Measurements from ENCODE around the gene MEGF6. TPM values are rescaled to one million over a fixed set of nuclear protein-coding genes. Genes with fewer than 3 reads are reported as not detected.
"Not testable (repeated sequence)": the region's sequence is repeated elsewhere in the genome, so short reads cannot be mapped to it uniquely, and the experiment has no call there.

The MEGF6 gene
- total RNA-seq, 1 donor from 2014 or later, result 7.0 TPM

DNA sequence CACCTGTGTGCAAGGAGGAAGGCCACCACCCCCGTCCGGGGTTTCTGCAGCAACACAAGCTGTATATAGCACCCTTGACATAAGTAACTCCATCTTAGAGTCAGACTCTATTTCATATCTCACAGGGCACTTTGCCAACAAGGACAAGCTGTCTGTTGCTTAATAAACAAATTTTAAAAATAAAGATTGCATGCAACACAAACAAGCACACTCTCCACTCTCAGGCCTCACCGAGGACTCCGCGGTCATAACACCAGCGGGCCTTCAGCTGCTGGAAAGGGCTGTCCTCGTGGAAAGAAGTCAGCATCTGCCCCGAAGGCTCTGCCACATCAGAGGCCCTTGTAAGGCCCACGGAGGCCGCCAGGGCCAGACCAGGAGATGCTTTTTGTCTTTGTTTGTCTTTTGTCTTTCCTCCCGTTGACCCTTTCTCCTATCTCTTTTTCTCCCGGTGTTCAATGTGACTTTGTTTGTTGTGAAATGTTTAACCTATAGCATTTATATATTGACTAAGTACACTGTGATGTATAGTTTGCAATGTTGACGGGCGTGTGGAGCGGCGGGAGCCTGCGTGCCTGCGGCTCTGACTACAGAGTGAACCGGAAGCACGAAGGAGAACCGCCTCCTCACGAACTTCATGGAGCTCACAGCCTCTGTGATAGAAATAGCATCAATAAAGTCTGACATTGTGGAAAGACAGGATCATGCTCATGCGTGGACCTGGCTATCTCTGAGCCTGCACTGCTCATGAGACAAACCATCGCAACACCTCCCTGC, 24.1 kb downstream of the MEGF6 start:
- no peak for DNase-seq (ENCODE audit: missing footprints)
- intact Hi-C loops (cut with DNase I), result no loop called here
- no peak for ATAC-seq

GRCh38 chr1:3585940-3586568, 25.3 kb downstream of the MEGF6 start:
- intact Hi-C loops (cut with DNase I), result no loop called here
- DNase-seq (ENCODE audit: missing footprints) (no peak), ATAC-seq (no peak)

- intact Hi-C loops (cut with DNase I); DNase-seq (ENCODE audit: missing footprints); ATAC-seq: not testable (repeated sequence)
Measured at GRCh38 chr1:3585353-3585868, 25.9 kb downstream of the MEGF6 start.

- DNase-seq (ENCODE audit: missing footprints) (no peak), ATAC-seq (no peak)
- intact Hi-C loops (cut with DNase I), result no loop called here
Measured at GRCh38 chr1:3584915-3585314, 26.4 kb downstream of the MEGF6 start.

DNA sequence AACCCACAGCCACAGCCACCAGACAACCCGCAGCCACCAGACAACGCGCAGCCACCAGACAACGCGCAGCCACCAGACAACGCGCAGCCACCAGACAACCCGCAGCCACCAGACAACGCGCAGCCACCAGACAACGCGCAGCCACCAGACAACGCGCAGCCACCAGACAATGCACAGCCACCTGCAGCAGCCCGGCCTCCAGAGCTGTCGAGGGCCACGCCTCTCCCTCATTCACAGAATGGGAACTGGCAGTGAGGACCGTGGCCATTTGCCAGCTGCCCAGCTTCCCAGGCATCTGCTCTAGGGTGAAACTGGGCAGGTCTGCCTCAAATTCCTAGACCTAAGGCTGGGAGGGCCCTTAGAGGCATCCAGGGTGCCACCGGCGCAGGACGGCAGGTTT, 27.6 kb downstream of the MEGF6 start:
- intact Hi-C loops (cut with DNase I); DNase-seq (ENCODE audit: missing footprints): not testable (repeated sequence)
- ATAC-seq, result peak; percentile 19

GRCh38 chr1:3581296-3582036, 29.8 kb downstream of the MEGF6 start:
- intact Hi-C loops (cut with DNase I), result no loop called here

GRCh38 chr1:3580231-3580630, 31.1 kb downstream of the MEGF6 start:
- ATAC-seq (no peak), DNase-seq (ENCODE audit: missing footprints) (no peak)
- intact Hi-C loops (cut with DNase I), result no loop called here

More at GRCh38 chr1:3581296-3582036, 29.8 kb downstream of the MEGF6 start:
- ATAC-seq (no peak), DNase-seq (ENCODE audit: missing footprints) (no peak)

DNA sequence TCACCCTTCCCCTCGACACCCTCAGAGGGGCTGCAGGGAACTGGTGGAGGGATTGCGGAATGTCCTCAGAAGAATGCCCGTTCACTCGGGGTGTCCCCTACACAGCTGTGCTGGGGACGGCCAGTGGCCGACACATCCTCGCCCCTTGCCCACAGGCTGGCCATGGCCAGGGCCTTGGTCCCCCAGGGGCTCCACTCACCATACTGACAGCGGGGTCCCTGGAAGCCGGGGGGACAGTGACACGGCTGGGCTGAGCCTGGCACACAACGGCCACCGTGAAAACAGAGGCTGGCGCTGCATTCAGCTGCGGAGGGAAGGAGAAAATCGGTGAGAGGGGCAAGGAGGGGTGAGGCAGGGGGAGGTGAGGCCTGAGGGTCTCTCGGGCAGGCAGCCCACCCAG, 31.7 kb downstream of the MEGF6 start:
- intact Hi-C loops (cut with DNase I), result no loop called here
- ATAC-seq (no peak), DNase-seq (ENCODE audit: missing footprints) (no peak)

- intact Hi-C loops (cut with DNase I), result no loop called here
- no peak for DNase-seq (ENCODE audit: missing footprints)
- ATAC-seq, result no peak
Measured at GRCh38 chr1:3578906-3579305, 32.4 kb downstream of the MEGF6 start.

DNA sequence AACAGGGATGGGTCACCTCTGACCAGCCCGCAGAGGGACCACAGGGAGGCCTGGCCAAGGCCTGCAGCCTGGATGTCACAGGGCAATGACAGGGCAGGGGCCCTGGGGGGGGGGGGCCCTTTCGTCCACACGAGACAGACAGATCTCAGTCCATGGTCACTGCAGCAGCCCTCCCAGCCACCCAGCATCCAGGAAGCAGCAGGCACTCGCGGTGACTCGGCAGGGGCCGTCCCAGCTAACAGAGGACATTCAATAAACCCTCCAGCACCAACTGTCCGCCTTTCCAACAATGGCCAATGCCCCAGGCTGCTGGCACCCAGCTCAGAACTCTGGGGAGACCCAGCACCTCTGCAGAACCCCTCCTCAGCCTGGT, 32.9 kb downstream of the MEGF6 start:
- no peak for ATAC-seq
- no peak for DNase-seq (ENCODE audit: missing footprints)
- intact Hi-C loops (cut with DNase I), result no loop called here

- intact Hi-C loops (cut with DNase I), result no loop called here
- no peak for ATAC-seq
Measured at GRCh38 chr1:3577711-3578432, 33.4 kb downstream of the MEGF6 start.

GRCh38 chr1:3577300-3577699, 34.0 kb downstream of the MEGF6 start:
- no peak for DNase-seq (ENCODE audit: missing footprints)
- no peak for ATAC-seq
- intact Hi-C loops (cut with DNase I), result no loop called here

More at GRCh38 chr1:3577711-3578432, 33.4 kb downstream of the MEGF6 start:
- DNase-seq (ENCODE audit: missing footprints), result no peak

DNA sequence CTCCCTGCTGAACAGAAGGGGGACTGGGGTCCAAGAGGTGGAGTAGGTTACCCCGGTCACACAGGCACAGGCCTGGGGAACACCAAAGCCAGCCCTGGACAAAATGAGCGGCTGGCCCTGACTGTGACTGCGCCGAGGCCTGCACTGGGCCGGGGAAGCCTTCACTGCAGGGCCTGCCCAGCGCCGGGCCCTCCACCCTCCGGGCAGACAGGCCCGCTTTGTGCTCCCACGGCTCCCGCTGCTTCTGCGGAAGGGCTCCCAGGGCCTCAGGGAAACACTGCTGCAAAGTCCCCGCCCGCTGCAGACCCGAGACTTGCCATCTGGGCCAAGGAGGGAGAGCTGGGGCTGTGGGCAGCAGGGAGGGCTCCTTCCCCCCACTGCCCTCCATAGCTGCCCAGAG, 35.3 kb downstream of the MEGF6 start:
- DNase-seq (ENCODE audit: missing footprints) (no peak), ATAC-seq (no peak)
- intact Hi-C loops (cut with DNase I), result no loop called here

GRCh38 chr1:3575515-3575914, 35.8 kb downstream of the MEGF6 start:
- ATAC-seq; DNase-seq (ENCODE audit: missing footprints); intact Hi-C loops (cut with DNase I): not testable (repeated sequence)

DNA sequence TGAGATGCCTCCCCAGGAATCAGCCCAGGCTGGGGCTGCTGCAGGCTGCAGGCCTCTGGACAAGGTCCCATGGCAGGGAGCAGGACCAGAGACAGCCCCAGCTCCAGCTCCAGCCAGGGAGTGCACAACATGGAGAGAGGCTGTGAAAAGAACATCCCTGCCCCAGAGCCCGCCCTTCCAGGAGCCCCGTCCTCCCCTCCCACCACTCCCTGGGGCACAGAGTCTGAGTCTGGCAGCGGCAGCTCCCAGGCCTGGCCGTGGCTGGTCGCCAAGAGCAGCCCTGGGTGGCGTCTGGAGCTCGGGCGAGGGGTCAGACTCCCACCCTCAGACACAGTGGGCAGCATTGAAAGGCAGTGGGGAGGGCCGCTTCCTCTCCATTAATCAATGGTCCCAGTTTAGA, 37.8 kb downstream of the MEGF6 start:
- DNase-seq (ENCODE audit: missing footprints) (no peak), ATAC-seq (no peak)
- intact Hi-C loops (cut with DNase I), result no loop called here

- ATAC-seq; intact Hi-C loops (cut with DNase I); DNase-seq (ENCODE audit: missing footprints): not testable (repeated sequence)
Measured at GRCh38 chr1:3572638-3573037, 38.7 kb downstream of the MEGF6 start.

DNA sequence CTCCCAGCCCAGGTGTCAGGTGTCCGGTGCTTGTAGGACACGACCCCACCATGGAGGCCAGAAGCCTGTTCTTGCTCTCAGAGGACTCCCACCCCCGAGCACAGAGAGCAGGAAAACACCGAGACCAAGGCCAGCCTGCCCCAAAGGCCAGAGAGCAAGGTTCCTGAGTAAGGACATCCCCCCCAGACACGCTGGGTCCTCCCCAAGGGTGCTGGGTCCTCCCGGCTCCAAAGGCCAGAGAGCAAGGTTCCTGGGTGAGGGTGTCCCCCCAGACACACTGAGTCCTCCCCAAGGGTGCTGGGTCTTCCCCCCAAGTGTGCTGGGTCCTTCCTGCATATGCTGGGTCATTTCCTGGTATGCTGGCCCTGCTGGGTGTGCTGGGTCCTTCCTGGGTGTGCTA, 40.0 kb downstream of the MEGF6 start:
- intact Hi-C loops (cut with DNase I), result no loop called here
- DNase-seq (ENCODE audit: missing footprints), result no peak
- no peak for ATAC-seq

DNA sequence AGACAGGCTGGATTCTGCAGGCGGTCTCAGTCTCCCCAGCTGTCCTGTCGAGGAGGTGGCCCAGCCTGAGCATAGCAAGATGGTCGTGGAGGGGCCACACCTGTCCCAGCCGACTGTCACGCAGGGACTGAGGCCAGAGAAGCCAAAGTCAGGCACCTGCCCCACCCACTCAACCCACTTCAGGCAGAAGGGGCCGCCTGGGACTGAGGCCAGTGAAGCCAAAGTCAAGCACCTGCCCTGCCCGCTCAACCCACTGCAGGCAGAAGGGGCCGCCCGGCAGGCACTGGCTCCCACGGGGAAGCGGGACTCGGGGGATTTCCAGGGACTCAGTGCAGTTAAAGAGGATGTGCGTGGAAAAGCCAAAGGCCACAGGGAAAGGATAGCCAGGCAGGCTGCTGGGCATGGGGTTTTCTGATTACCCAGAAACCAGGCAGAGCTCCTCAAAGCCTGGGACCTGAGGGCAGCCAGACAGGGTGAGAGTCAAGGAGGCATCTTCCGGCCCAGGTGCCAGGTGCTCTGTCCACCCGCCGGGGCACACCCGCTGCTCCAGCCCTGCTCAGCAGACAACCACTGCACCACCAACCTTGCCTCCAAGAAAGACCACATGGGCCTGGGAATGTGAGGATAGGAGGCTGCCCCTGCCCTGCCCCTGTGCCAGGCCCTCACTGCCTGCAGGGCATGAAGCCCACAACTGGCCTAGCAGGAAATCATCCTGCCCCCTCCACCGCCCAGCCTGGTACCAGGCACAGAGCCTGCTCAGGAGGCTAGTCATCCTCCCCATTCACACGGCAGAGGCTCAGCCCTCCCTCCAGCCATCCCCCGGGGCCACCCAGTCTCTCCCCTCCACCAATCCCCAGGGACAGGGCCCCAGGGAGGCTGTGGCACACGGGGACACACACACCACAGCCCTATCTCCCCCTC, 41.0 kb downstream of the MEGF6 start:
- intact Hi-C loops (cut with DNase I), result no loop called here
- DNase-seq (ENCODE audit: missing footprints) (no peak), ATAC-seq (no peak)

All from Right ventricle myocardium inferior (tissue), 1 donor.